Astrocyte of the hippocampus (primary cell): ENCODE measurements around the gene DENND11.

Experiments used
- DNase-seq: peaks from one replicate; pipeline ENCODE4 v3.0.0; 2011; ENCODE audit warnings: low read depth, low spot score

DENND11 gene

GRCh38 chr7:141702047-141702567, at the start of gene DENND11:
Gene DENND11 (minus strand): TSS chr7:141702166. CDS start chr7:141702153, 13 bp downstream.
- DNase-seq: peak; percentile 86

- DNase-seq: peak; percentile 74
Measured at GRCh38 chr7:141748396-141748795, 46.4 kb upstream of the DENND11 start.

- no peak for DNase-seq
Measured at GRCh38 chr7:141744131-141744530, 42.2 kb upstream of the DENND11 start.

GRCh38 chr7:141742229-141742628, 40.3 kb upstream of the DENND11 start:
- no peak for DNase-seq

- DNase-seq: no peak
Measured at GRCh38 chr7:141739250-141739649, 37.3 kb upstream of the DENND11 start.

GRCh38 chr7:141738592-141739013, 36.6 kb upstream of the DENND11 start:
- DNase-seq: no peak

- DNase-seq: peak; percentile 98
Measured at GRCh38 chr7:141737836-141738591, 36.0 kb upstream of the DENND11 start, which contains the start of gene SSBP1. Gene SSBP1 (plus strand): TSS chr7:141738358. CDS start chr7:141739167, 809 bp downstream.

- DNase-seq: peak; percentile 4
Measured at GRCh38 chr7:141737118-141737835, 35.3 kb upstream of the DENND11 start.

- no peak for DNase-seq
Measured at GRCh38 chr7:141731476-141732149, 29.6 kb upstream of the DENND11 start.

GRCh38 chr7:141729020-141729419, 27.1 kb upstream of the DENND11 start:
- DNase-seq: no peak

GRCh38 chr7:141722529-141722928, 20.6 kb upstream of the DENND11 start:
- DNase-seq: no peak

- no peak for DNase-seq
Measured at GRCh38 chr7:141717450-141717849, 15.5 kb upstream of the DENND11 start.

- no peak for DNase-seq
Measured at GRCh38 chr7:141715794-141716689, 14.1 kb upstream of the DENND11 start.

- DNase-seq: no peak
Measured at GRCh38 chr7:141715018-141715417, 13.1 kb upstream of the DENND11 start.

- DNase-seq: no peak
Measured at GRCh38 chr7:141714571-141714970, 12.6 kb upstream of the DENND11 start.

GRCh38 chr7:141713890-141714289, 11.9 kb upstream of the DENND11 start:
- DNase-seq: no peak

- no peak for DNase-seq
Measured at GRCh38 chr7:141712603-141713255, 10.8 kb upstream of the DENND11 start.

- DNase-seq: no peak
Measured at GRCh38 chr7:141710301-141710700, 8.3 kb upstream of the DENND11 start.

- DNase-seq: no peak
Measured at GRCh38 chr7:141709749-141710148, 7.8 kb upstream of the DENND11 start.

- DNase-seq: no peak
Measured at GRCh38 chr7:141709318-141709717, 7.4 kb upstream of the DENND11 start.
